GM19372 (cell line): ENCODE data around the gene EIF4B.

Experiments used
- ATAC-seq: cut with Tn5 transposase; IDR thresholded peaks from one replicate; pipeline ENCODE4 v1.9.1; 2021; ENCODE audit warnings: mild to moderate bottlenecking, low read depth, moderate library complexity; ENCODE audit not compliant: unreplicated experiment

EIF4B gene

DNA sequence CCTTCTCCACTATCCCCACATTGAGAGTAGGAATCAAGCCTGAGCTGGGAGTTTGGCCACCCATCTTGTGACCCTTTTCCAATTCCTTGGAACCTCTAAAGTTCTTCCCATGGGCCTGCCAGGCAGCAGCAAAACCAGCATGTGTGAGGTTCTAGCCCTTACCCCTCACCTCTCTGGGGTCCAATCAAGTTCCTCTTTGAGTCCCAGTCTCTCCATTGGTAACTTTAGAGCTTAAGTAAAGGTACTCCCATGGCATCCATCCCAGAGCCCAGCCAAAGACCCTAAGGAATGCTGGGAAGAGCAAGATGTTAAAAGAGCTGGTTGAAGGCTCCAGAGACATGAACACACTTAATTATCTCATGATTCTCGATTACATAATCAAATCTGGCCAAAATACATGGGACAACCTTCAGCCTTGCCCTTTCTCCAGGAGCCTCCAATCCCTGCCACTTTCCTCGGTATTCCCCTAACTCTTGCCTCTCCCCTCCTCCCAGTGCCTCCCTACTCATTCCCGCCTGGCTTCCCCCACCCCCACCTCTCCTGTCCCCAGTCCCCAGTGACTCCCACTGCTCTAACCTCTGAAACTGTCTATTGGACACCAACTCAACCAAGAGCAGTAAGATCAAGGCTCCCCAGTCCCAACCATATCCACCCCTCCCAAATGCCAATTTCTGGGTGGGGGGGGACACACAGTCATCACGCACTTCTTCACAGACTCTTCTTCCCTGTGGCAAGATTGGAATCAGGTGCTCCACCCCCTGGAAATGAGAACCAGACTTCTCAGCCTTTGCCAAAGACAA lies 38.8 kb downstream of the EIF4B start:
- ATAC-seq, result no peak

DNA sequence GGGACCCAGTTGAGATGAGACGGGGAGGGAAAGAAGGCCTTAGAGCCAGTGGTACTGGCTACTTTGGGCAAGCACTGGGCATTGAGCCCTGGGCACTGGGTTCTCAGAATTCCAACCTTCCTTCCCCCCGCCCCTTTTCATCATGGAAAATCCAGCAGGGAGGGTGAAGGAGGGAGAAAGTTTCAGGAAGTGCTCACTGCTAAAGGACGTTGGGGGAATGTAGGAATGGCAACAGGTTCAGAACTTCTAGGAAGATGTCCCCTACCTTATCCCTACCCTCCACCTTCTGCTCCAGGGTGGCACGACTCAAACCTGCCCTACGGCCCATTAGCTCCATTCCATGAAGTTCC lies 39.4 kb downstream of the EIF4B start:
- no peak for ATAC-seq

DNA sequence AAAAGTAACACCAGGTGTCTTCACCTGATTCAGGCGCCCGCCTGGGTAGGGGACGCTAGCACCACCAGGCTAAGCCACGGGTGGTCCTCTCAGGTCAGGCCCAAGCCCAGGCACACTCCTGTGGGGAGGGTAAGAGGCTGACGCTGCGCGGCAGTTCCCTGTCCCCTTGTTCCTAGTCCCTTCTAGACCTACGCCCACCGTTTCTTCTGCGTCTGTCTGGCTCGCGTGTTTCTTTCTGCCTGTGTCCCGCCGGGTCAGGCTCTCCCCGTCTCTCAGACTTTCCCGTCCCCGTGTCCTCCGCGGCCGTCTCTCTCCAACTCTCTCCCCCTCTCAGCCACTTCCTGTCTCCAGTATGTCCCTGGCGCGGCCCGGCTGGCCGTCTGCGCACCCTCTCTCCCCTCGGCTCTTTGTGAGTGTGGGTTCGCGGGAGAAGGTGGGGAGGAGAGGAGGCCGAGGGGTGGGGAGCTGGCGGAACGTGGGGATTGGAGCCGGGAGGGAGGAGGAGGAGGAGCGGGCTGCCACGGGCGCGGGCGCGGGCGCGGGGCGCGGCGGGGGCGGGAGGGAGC lies 40.5 kb downstream of the EIF4B start:
- peak; percentile 30 for ATAC-seq

DNA sequence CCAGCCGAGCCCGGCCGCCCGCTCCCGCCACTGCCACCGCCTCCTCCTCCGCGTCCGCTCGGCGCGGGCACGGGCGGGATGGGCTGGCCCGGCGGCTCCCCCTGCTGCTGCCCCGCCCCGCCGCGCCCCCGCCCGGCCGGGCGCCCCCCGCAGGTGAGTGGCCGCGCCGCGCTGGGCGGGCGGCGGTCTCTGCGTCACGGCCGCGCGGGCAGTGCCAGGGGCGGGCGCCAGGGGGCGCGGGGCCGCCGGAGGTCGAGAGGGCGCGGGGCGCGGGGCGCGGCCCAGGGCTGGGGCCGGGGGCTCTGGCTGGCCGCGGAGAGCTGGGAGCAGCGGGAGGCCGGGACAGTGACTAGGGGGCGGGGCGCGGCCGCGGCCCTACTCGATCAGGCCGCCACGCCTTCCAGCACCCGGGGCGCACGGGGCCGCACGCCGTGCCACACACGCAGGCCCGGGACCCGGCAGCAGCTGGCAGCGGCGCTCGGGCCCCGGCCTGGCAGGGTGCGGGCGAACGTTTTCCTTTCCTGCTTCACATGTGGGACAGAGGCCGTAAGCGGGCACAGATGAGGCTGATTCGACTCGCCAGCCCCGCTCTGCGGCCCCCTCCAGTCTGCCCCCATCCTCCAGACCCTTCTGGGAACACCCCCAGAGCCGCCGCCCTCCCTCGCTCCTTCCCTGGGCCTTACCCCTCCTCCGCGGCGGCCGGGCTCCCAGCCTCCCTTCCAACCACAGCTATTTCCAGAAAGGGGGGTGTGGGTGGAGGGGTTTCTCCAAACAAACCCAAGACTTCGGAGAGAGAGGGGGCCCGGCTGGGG lies 41.2 kb downstream of the EIF4B start:
- peak; percentile 65 for ATAC-seq

DNA sequence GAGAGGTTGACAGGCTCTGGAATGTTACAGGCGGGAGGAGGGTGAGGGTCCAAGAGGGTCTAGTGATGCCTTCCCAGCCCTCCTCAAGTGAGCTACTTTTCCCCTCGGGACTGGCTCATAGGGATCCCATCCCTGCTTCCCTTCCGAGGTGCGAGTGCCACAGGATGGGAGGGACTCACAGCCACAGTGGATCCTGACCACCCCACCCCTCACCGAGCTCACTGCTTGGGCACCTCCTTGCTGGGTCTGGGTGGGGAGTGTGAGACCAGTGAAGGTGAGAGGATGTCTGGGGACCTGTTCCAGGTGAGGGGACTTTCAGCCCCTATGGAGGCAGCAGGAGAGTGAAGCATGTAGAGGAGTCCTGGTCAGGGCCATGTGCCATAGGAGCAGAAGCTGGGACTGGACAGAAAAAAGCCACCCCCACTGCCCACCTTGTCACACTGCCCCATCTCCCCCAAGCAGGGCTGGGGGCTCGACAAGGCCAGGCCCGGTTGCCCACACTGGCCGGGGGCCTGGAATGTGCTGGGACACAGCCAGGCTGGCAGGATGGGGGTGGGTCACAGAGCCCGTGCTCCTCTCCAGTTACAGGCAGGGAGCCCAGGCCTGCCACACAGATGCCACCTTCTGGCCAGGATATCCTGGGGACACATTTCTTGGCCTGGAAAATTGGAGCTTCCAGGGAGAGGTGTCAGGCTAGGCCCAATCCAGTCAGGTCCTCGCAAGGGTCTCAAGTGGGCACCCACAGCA lies 42.0 kb downstream of the EIF4B start:
- no peak for ATAC-seq

DNA sequence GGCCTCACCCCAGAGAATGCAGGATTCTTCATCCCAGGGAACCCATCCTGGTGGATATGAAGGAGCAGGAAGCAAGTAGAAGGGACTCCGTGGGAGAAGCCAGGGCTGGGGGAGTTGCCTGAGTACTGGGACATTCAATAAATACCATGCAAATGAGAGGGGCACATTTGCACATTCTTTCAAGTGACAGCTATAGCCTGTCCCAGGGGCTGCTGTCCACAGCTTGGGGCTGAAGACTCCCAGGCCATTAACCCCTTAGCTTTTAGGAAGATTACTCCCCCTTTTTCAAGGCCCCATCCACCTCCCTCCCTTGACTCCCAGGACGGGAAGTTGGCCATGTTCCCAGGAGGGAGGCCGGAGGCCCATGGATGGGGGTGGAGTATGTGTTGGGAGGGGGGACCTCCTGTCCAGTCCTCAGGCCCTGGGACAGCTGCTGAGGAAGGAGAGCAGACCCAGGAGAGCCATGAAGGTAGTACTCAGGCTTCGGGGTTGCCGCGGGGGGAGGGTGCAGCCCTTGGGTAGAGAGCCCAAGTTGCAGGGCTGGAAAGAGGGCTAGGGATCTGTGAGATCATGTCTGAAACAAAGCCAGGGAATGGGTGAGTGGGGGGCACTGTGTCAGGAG lies 42.6 kb downstream of the EIF4B start:
- no peak for ATAC-seq

DNA sequence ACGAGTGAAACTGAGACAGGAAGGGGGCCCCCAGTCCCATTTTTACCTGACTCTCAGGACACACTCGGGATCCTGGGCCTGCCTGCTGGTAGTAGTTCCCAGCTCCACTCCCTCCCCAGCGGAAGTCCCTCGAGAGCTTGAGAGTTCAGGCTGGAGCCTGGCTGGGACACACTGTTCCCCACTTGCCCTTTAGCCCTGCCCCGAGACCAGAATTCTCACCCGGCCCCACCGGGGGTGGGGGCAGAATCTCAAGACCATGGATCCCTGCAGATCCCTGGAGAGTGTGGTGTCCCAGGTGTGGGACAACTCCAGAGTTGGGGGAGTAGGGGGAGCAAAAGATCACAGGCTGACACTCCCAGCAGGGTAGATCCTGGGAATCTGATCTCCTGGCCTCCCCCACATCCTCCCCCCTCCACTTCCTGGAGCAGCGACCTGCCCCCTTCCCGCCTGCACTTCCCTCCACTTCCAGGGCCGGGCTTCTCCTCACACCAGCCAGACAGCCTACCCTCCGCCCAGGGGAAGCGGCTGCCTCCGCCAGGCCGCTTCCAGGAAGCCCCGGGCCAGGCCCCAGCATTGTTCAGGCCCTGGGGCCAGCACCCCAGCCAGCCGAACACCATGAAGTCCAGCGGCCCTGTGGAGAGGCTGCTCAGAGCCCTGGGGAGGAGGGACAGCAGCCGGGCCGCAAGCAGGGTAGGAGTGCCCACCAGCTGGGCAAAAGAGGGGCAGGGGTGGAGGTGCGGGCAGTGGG lies 43.5 kb downstream of the EIF4B start, which contains the start of gene TNS2:
TSS of gene TNS2 (plus strand) at position 495 of the 748 bp plus-strand sequence. CDS start at position 616, 121 bp downstream.
- ATAC-seq, result no peak

DNA sequence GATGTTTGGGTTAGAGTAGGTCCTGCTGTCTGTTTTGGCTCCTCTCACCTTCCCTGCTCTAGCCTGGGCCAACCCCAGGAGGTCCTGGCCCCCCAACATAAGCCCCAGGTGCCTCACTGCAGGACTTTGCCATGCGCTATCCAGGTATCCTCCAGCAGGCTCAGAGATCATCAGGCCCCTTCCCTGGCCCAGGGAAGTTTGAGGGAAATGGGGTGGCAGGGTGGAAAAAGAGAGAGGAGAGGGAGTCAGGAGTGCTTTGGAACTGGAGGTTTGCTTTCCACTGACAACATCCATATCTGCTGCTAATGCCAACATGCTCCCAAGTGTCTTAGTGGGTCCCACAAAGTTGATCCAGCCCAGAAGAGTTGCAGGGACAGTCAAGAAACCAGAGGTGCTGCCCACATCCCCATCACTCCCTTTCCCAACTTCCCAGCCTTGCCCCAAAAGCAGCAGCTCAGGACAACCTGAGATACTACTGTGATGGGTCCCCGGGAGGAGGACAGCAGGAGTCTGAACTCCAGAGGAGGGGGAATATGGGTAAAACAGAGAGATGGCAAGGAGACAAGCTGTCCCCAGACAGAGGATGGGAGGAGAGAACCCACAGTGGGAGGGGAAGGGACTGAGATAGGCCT lies 44.3 kb downstream of the EIF4B start:
- no peak for ATAC-seq

DNA sequence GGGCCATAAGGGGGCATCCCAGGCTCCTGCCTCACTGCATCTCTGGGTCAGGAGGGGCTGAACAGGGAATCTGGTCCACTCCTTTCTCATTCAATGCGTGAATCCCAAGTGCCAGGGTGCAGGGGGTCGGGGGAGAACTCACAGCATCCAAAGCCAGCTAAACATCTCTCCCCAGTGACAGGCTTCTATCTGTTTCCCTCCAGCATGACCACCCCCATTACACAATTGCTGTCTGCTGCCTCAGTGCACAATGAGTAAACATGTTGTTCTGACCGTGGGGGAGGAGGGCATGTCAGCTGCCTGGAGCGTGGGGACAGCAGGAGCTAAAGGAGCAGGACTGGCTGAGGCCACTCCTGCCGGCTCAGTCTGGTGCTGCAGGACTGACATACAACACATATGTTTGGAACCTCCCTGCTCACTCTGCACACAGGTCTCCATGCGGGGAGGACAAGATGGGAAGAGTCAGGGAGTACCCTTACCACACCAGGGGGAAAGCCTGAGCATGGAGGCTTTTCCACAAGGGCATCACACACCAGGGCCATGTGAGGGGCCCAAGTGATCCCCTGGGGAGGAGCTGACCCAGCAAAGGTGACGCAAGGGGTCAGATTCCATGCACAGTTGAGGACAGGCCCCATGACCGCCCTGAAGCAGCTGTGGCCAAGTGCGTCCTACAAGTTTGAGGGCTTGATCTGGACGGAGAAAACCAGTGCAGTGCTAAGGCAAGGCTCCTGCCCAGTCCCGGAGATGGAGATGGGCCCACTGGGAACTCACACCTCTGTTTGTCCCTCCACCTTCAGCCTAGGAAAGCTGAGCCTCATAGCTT lies 45.0 kb downstream of the EIF4B start:
- no peak for ATAC-seq

DNA sequence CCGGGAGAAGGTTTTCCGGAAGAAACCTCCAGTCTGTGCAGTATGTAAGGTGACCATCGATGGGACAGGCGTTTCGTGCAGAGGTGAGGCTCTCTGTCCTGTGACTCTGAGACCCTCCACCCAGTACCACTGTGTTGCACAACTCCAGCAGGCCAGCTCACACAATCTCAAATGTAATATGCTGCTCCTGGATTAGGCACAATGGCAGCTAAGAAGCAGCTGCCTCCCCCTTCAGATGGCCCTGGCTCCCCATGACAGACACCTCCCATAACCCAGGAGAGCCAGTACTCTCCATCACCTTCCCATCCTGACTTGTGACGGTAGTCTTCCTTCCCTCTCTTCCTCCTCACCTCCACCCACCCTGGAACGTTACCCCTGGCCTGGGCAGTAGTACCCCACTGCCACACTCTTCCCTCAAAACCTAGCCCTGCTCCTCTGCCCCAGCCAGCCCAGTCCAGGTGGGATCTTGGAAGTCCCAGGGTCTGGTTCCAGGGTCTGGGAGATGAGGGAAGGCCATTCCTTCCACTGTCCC lies 45.7 kb downstream of the EIF4B start:
- no peak for ATAC-seq

DNA sequence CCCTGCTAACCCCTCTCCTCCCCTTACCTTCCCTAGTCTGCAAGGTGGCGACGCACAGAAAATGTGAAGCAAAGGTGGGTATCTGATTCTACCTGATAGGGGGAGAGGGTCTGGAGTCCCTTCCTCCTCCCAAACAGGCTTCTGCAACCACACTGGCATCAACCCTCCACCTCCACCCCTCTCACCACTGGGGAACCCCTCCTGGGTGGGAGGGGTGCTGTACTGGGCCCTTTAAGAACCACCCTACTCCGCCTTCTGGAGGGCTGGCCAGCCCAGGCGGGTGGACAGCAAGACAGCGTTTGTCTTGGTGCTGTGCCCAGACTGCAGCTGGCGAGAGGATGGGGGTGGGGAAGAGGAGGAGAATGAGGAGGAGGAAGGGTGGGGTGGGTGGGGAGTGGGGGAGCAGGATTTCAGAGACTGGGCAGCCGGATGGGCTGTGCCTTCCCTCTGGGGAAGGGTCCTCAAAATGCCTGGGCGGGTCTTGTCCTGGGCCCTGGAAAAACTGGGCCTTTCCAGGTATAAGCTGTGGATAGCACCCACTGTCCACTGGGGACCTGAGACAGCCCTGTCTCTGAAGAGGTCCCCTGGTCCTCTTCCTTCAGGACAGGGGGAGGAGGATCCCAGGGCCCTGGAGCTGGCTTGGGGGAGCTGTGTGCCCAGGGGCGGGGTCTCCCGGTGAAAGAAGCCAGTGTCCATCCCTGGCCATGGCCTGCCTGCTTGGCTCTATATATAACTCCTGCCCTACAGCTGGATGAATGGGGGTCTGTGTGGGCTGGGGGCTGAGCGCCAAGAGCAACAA lies 46.4 kb downstream of the EIF4B start:
- ATAC-seq, result no peak

DNA sequence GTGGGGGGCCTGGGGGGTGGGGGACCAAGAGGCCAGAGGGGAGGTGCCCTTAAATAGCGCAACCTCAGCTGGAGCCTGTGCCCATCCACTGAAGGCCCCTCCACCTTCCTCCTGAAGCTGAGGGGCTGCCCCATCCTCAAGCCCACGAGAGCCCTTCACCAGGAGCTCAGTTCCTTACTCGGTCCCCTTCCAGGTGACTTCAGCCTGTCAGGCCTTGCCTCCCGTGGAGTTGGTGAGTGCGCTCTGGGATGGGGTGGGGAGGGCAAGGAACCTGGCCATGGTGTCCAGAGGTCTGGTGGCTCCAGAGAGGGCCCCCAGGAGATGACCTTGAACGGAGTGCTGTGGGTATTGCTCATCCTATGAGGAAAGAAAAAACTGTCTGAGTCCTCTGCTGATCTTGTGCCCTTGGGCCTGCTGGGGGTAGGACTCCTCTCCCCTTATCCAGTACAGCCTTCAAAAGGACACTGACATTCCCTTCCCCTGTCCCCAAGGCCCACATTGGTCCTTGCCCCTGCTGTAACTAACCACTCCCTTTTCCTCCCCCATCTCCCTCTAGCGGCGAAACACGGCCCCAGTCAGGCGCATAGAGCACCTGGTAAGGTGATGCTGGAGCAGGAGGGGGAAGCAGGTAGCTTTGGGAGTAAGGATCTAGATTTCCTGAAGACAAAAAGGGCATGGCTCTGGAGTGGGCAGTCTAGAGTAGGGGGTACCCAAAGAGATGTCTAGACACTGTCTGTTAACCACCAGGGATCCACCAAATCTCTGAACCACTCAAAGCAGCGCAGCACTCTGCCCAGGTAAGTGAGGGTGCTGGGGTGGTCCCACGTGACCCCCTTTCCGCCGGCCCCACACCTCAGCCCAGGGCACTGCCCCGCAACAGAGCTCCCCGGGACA lies 47.2 kb downstream of the EIF4B start:
- no peak for ATAC-seq

DNA sequence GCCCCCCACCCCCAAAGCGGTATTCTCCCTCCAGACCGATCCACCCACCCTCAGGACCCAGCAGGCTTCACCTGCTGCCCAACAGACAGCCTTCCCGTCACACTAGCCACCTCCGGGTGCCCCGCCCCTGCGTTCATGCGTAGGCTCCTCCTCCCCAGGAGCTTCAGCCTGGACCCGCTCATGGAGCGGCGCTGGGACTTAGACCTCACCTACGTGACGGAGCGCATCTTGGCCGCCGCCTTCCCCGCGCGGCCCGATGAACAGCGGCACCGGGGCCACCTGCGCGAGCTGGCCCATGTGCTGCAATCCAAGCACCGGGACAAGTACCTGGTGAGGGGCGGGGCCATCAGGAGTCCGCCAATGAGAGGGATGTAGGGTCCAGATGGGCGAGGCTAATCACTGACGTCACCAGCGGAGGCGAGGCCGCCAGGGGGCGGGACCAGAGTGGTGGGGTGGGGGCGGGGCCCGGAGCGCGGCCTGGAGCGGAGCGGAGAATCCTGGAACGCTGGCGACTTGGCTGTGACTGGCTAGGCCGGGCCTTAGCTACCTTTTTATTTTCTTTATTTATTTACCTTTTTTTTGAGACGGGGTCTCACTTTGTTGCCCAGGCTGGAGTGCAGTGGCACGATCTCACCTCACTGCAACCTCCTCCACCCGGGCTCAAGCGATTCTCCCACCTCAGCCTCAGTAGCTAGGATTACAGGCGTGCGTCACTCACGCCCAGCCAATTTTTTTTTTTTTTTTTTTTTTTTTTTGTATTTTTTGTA lies 48.0 kb downstream of the EIF4B start:
- ATAC-seq, result peak; percentile 92

DNA sequence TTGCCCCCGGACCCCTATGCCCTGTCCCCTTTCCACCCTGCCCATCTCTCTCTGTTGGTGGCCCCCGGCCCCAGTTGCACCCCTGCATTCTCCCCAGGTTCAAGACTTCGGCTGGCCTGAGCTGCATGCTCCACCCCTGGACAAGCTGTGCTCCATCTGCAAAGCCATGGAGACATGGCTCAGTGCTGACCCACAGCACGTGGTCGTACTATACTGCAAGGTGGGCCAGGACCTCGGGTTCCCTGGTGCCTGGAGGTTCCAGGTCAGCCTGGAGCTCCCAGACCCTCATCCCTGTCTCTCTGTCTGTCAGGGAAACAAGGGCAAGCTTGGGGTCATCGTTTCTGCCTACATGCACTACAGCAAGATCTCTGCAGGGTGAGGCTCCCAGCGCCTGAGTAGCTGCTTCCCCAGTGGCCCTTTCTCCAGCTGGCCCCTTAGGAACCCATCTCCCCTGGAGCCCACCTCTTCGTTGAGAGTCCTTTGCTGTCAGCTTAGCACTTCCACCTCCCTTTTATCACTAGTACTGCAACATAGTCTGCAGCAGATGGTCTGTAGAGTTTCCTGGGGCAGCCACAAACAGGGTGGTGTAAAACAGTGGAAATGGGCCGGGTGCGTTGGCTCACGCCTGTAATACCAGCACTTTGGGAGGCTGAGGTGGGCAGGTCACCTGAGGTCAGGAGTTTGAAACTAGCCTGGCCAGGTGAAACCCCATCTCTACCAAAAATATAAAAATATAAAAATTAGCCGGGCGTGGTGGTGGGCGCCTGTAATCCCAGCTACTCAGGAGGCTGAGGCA lies 49.4 kb downstream of the EIF4B start:
- ATAC-seq, result no peak

DNA sequence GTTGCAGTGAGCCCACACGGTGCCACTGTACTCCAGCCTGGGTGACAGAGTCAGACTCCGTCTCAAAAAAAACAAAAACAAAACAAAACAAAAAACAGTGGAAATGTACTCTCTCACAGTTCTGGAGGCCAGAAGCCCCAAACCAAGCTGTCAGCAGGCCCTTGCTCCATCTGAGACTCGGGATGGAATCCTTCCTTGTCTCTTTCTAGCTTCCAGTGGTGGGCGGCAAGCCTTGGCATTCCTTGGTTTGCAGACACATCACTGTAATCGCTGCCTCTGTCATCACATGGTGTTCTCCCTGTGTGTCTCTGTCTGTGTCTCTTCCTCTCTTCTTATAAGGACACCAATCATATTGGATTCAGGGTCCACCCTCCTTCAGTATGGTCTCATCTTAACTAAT lies 50.0 kb downstream of the EIF4B start:
- no peak for ATAC-seq
